HG03457 (cell line): ENCODE measurements around the gene TCF7.

Source experiments
- ATAC-seq: cut with Tn5 transposase; IDR thresholded peaks from one replicate; pipeline ENCODE4 v1.9.1; 2021; ENCODE audit warnings: moderate number of reproducible peaks; ENCODE audit not compliant: unreplicated experiment

TCF7 gene

DNA sequence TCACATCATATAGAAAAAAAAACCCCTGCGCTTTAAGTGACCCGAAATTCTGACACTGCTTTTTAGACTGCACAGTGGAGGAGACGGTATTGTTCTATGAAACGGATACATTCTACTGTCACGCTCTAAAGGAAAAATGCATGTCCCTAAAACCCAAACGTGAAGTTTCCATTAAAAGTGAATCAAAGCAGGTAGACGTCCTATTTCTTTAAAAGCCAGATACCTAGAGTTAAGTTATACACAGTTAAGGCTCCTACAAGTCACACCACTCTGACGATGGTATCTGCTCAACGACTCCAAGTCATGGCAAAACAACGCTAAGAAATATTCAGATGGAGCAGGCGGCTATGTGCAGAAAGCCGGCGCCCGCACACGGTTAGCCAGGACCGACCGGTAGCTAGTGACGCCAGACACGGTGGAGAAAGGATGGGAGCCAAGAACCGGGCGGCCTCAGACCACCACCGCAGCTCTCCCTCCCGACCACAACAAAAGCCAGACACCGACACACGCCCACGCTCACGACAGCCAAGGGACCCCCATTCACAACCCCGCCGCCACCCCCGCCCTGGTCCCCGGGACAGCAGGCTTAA is 61.5 kb downstream of the TCF7 start:
- ATAC-seq = peak; percentile 9

DNA sequence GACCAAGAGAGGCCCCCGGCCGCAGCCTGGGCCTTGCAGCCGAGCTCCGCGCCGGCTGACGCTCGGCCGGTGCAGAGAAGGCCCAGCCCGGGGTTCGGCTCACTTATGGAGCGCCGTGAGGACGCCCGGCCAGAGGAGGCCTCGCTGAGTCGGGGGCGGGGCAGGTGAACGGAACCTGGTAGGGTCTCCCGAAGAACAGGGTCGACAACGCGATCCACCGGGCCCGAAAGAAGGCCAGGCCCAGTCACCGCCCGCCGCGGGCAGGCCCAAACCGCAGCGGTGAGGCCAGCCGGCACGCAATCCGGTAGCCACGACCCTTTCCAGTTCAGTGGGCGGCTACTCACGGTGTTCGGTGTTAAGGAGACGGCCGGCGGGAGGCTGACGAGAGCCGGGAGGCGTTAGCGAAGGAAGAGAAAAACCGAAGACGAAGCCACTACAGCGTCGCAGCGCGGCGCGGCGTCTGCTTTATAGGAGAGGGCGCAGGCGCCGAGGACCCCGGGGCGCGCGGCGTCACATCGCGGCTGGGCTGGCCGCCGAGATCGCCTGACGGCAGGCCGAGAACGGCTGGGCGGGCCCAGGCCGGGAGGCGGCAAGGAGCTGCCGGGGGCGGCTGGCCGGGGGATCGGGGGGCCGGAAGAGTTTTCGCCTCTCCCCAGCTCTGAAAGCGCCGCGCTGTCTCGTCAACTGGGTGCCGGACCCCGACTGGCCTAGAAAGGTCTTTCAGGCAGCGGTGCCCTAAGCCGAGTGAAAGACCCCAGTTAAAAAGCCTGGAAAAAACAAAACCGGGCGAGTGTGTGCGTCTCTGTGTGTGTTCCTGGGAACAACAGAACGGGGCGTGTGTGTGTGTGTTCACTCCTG is 62.3 kb downstream of the TCF7 start, which contains the start of gene SKP1:
Gene SKP1 (minus strand): TSS at position 440 of the 858 bp plus-strand sequence. CDS start 2,928 bp downstream, outside the sequence.
- ATAC-seq = peak; percentile 66

DNA sequence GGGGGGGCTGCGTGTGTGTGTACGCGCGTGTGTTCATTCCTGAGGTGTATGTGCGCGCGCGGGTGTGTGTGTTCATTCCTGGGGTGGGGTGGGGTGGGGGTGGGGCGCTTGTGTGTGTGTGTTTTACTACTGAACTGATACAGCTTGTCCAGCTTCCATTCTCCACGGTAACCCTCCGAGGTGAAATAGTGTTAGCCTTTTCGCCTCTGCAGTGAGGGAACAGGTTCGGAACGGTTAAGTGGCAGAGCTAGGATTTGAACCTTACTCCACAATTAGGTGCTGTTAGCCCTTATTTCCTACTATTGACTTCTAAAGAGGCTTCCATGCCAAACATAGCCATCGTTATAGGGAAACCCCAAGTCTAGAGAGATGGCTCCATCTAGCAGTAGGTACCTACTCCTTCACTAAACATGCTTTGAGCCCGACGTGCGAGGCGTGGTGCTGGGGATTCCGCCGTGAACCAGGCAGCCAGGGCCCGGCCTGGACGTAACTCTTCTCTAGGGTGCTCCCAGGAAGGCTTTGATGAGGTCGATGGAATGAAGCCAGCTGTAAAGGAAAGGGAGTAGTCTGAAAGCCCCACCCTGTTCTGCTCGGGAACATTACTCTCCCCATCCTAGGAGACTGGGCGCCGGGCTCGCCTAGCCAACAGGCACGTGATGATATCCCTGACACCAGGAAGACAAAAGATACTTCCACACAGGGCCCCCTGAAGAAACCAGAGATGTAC is 63.1 kb downstream of the TCF7 start:
- no peak for ATAC-seq

DNA sequence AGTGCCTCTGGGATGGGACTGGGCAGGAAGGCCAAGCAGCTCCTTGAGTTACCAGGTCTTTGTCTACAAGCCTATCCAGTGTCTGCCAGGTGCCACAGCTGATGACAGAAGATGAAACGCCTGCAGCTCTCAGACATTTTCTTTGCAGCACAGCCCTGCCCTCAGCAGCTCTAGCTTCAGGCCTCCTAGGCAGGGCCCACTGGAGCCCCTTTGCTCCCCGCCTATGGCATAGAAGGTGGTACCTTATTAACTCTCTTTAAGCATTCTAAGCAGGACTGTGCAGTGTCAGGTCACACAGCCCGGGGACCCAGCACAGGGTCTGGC is 63.6 kb downstream of the TCF7 start:
- no peak for ATAC-seq

DNA sequence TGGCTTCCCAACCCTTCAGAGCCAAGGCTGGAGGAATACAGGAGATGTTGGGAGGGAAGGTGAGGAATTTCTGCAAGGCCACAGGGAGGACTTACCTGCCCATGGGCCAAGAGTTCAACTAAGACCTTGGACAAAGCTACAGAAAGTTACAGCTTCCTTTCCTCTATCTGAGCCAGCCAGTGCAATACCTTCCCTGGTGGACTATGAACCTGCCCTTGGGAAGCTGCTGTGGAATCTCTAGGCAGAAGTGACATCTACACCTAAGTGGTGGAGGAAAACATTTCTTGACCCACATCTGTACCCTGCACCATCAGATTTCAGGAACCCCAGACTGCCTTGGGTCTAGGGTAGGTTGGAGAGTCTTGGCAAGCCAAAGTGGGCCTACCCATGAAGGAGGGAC is 69.0 kb downstream of the TCF7 start:
- ATAC-seq = no peak

DNA sequence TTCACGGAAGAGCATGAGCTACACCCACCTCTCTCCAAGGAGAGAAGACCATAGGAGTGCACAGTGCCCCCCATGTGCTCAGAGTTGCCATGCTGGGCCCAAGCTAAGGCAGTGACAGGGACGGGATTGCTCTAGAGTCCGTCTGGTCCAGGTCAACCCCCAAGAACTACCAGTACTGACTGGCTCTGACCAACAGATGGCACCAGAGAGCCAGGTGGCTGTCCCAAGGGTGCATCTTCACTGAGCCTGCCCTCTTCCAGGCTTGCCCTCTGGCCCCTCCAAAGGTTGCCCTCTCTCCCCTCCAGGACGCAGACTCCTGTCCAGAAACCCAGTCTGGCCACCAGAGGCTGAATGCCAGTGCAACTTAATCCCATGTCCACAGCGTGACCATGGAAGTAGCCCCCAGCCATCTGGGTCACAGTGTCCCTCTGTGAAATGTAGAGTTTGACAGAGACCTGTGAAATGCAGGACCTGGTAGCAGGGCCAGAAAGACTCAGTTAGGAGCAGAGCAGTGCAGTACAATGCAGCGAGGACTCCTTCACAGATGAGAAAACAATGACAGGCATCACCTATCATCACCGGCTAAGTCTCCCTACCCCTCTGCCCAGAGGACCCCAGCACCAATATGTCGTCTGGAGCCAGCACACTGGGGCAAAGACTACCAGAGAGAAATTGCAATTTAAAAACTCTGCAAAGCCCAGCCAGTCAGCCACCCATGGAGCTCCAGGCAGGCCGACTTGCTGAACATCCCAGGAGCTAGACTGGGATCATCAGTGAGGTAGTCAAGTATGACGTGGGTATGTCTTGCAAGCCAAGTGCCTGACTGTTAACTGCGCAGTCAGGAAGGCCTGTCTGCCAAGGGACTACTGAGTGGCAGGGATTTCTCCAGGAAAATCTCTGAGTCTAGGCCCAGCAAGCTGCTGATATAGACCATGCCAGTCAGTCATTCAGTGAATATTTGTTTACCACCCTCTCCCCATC is 70.0 kb downstream of the TCF7 start:
- ATAC-seq = no peak

- no peak for ATAC-seq
These were observed 73.6 kb downstream of the TCF7 start for GRCh38 chr5:134188092-134188491.

- ATAC-seq = no peak
These were observed 74.5 kb downstream of the TCF7 start for GRCh38 chr5:134189031-134189430.

DNA sequence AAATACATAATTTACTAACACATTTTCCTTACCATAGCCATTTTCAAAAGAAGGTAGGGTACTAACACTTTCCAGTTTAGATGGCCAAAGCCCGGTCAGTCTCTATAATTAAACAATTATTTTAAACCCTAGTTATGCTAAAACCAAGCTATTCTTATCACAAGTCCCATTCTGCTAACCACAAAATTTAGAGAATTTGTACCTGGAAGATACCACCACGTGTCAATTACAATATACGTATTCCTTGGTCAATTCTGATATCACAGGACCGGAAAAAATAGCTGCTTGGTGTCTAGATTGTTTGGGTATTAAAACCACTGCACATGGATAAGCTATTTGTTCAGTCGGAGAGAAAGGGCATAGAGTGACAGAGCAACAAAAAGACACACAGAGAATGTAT is 81.2 kb downstream of the TCF7 start:
- no peak for ATAC-seq
